DND-41 (cell line): ENCODE measurements around the gene BAX.

Experiments used
- ATAC-seq: fragments of 200-7000 bp; cut with Tn5 transposase; 3 replicates; pipeline ENCODE4 v1.9.1; 2021; ENCODE audit warnings: low read depth; ENCODE audit not compliant: insufficient read depth
- DNase-seq: peaks from one replicate; pipeline ENCODE4 v3.0.0-alpha.2; 2020
- H2AFZ ChIP-seq: 2 replicates; pipeline ENCODE4 v1.6.0; 2012; ENCODE audit warnings: low read depth, low read length
- H3K27ac ChIP-seq: 2 replicates; pipeline ENCODE4 v1.5.1; 2012; ENCODE audit warnings: low read length, inconsistent platforms
- H3K27me3 ChIP-seq: fragments of 200-600 bp; sonication (generic); 2 replicates; pipeline ENCODE4 v1.6.0; 2012; ENCODE audit warnings: low read length, mild to moderate bottlenecking, inconsistent platforms; ENCODE audit not compliant: insufficient read depth, poor library complexity
- H3K36me3 ChIP-seq: 2 replicates; pipeline ENCODE4 v1.5.1; 2012; ENCODE audit warnings: low read length, inconsistent platforms; ENCODE audit not compliant: insufficient read depth
- H3K4me1 ChIP-seq: 2 replicates; pipeline ENCODE4 v1.5.1; 2012; ENCODE audit warnings: mild to moderate bottlenecking, low read length; ENCODE audit not compliant: insufficient read depth
- H3K4me2 ChIP-seq: 2 replicates; pipeline ENCODE4 v1.6.0; 2012; ENCODE audit warnings: mild to moderate bottlenecking, moderate library complexity, low read length, inconsistent platforms; ENCODE audit not compliant: insufficient read depth
- H3K4me3 ChIP-seq, 2 experiments: fragments of 200-600 bp in 1 of 2; shearing (Covaris generic) in 1 of 2; 2 replicates each; pipeline ENCODE4 v1.5.1; 2012 to 2016; ENCODE audit warnings: inconsistent platforms in 2 of 2, low read length in 2 of 2, mild to moderate bottlenecking in 2 of 2, low read depth in 1 of 2, moderate library complexity in 1 of 2
- H3K79me2 ChIP-seq: 2 replicates; pipeline ENCODE4 v1.6.0; 2012; ENCODE audit warnings: low read length, inconsistent platforms; ENCODE audit not compliant: insufficient read depth
- H3K9ac ChIP-seq: 2 replicates; pipeline ENCODE4 v1.6.0; 2012; ENCODE audit warnings: low read depth, mild to moderate bottlenecking, inconsistent platforms, low read length, moderate library complexity
- H3K9me3 ChIP-seq: 2 replicates; pipeline ENCODE4 v1.5.1; 2012; ENCODE audit warnings: low read length, moderate library complexity, mild to moderate bottlenecking, inconsistent platforms; ENCODE audit not compliant: insufficient read depth, severe bottlenecking
- H4K20me1 ChIP-seq: 2 replicates; pipeline ENCODE4 v1.6.0; 2012; ENCODE audit warnings: low read length; ENCODE audit not compliant: insufficient read depth
- CTCF ChIP-seq: IDR thresholded peaks from 2 replicates; pipeline ENCODE4 v1.5.1; 2012; ENCODE audit warnings: borderline replicate concordance, low read length, moderate library complexity, mild to moderate bottlenecking; ENCODE audit not compliant: poor library complexity, severe bottlenecking; ENCODE audit errors: extremely low read depth
- EZH2 ChIP-seq: IDR thresholded peaks from 3 replicates; pipeline ENCODE4 v1.6.1; 2012; ENCODE audit warnings: borderline replicate concordance, low read depth, mild to moderate bottlenecking, moderate library complexity, low read length, inconsistent platforms; ENCODE audit not compliant: severe bottlenecking

The BAX gene

GRCh38 chr19:48992581-48993174, 38.0 kb downstream of the BAX start:
- Histone ChIP-seq H4K20me1 (peaks cover 18% of the 10 kb centered on the region), H3K4me3 (peak overlapping the region; percentile 95 to 98), H3K79me2 (peaks cover 67% of the 10 kb centered on the region), H3K4me2 (peak overlapping the region; percentile 88), H3K9me3 (no peaks in the 10 kb centered on the region), H3K4me1 (peaks cover 40% of the 10 kb centered on the region), H2AFZ (peak overlapping the region; percentile 93), H3K27me3 (no peaks in the 10 kb centered on the region), H3K27ac (peak overlapping the region; percentile 93), H3K9ac (peak overlapping the region; percentile 93), H3K36me3 (peaks cover 25% of the 10 kb centered on the region)
- TF ChIP-seq EZH2, result no peak
- TF ChIP-seq CTCF, result no peak
- DNase-seq (no peak), ATAC-seq (peak; percentile 1; the same call in 1 of the 3 replicates)

- H3K4me2 ChIP-seq, result peak within 1 kb of the TSS; percentile 88
- H4K20me1 ChIP-seq, result peaks cover 25% of the 10 kb centered on the region
- DNase-seq (peak; percentile 99), ATAC-seq (peak; percentile 88)
- peak; percentile 96 for TF ChIP-seq CTCF
- TF ChIP-seq EZH2, result no peak
- no peaks in the 10 kb centered on the region for H3K27me3 ChIP-seq
- peak within 1 kb of the TSS; percentile 93 for H2AFZ ChIP-seq
- H3K36me3 ChIP-seq, result peaks cover 26% of the 10 kb centered on the region
- H3K4me1 ChIP-seq, result peaks cover 45% of the 10 kb centered on the region
- no peaks in the 10 kb centered on the region for H3K9me3 ChIP-seq
- peak within 1 kb of the TSS; percentile 93 for H3K9ac ChIP-seq
- H3K79me2 ChIP-seq, result peaks cover 75% of the 10 kb centered on the region
- H3K4me3 ChIP-seq, result peak within 1 kb of the TSS; percentile 95 to 98
- H3K27ac ChIP-seq, result peak within 1 kb of the TSS; percentile 99
These were observed 38.7 kb downstream of the BAX start, which contains the start of the genes GYS1 and RUVBL2 for GRCh38 chr19:48993175-48994034. GYS1 (minus strand) TSS chr19:48993309; CDS start chr19:48993112, 197 bp downstream. RUVBL2 (plus strand) TSS chr19:48993887; CDS start chr19:48993912, 25 bp downstream.

- H3K79me2 ChIP-seq, result peaks cover 80% of the 10 kb centered on the region
- H3K4me1 ChIP-seq, result peaks cover 45% of the 10 kb centered on the region
- TF ChIP-seq EZH2 (no peak), CTCF (no peak)
- DNase-seq (no peak), ATAC-seq (no peak)
- peak overlapping the region; percentile 95 to 98 for H3K4me3 ChIP-seq
- H4K20me1 ChIP-seq, result peaks cover 26% of the 10 kb centered on the region
- H2AFZ ChIP-seq, result peak overlapping the region; percentile 83
- H3K4me2 ChIP-seq, result peak overlapping the region; percentile 88
- no peaks in the 10 kb centered on the region for H3K9me3 ChIP-seq
- H3K27me3 ChIP-seq, result no peaks in the 10 kb centered on the region
- H3K27ac ChIP-seq, result peak overlapping the region; percentile 99
- peak overlapping the region; percentile 93 for H3K9ac ChIP-seq
- peaks cover 23% of the 10 kb centered on the region for H3K36me3 ChIP-seq
These were observed 39.3 kb downstream of the BAX start for GRCh38 chr19:48994035-48994386.
